ENCODE measurements around the gene PEAK3. TPM values are rescaled to one million over a fixed set of nuclear protein-coding genes. Genes with fewer than 3 reads are reported as not detected.
"Not testable (repeated sequence)": the region's sequence is repeated elsewhere in the genome, so short reads cannot be mapped to it uniquely, and the experiment has no call there.

Gene PEAK3
- total and polyA plus RNA-seq, 2 donors = 0.05 to 0.34 TPM

DNA sequence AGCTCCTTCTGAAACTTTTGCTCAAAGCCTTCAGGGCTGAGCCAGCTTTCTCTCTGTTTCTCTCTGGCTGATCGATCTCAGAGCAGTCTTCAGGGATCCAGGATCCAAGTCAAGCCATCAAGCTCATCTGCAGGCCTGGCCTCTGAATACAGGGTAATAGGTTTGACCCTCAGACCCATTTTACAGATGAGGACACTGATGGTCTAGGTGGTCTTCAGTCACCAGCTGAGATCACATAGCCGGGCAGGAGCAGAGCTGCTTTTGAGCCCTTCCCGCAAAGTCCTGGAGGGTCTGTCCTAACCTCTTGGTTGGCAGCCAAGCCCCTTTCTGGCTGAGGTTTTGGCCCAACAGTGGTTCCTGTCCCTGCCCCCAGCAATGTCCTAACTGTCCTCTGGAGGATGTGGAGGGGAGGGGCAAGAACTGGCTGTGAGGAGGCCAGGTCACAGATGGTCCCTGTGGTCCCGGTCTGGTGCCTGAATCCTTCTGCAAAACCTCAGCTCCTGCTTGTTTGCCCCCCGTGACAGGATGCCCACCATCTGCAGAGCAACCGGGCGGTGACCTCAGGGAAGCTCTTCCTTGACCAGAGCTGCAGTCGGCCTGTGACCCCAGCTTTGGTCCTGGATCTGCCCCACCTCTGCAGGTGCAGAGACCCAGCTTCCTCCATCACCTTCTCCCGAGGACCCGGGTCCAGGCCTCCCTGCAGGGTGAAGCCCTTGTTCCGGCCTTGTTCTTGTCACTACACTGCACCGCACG, 5.8 kb upstream of the PEAK3 start:
- Histone ChIP-seq H3K9me3 (ENCODE audit: control insufficient read depth in 2 of 2, insufficient read depth in 1 of 2, low read length in 1 of 2) (peaks cover 0 to 5% of the 10 kb centered on the region in 2 donors), H3K4me3 (ENCODE audit: low read length in 2 of 2) (no peak overlapping the region), H3K4me1 (ENCODE audit: control insufficient read depth in 2 of 2, insufficient read depth in 2 of 2, low read length in 2 of 2) (peaks cover 14 to 20% of the 10 kb centered on the region in 2 donors), H3K27ac (ENCODE audit: low read depth in 1 of 2, low read length in 1 of 2) (no peak overlapping the region), H3K27me3 (ENCODE audit: control insufficient read depth in 2 of 2, insufficient read depth in 1 of 2, low read length in 1 of 2) (peaks cover 45 to 88% of the 10 kb centered on the region in 2 donors), H3K36me3 (ENCODE audit: control insufficient read depth in 2 of 2, insufficient read depth in 2 of 2, low read length in 1 of 2) (no peaks in the 10 kb centered on the region)
- WGBS = 78% methylated on average over 13 of the region's 13 CpGs
- no peak for DNase-seq (ENCODE audit: low read depth in 6 of 9, low spot score in 9 of 9)

DNA sequence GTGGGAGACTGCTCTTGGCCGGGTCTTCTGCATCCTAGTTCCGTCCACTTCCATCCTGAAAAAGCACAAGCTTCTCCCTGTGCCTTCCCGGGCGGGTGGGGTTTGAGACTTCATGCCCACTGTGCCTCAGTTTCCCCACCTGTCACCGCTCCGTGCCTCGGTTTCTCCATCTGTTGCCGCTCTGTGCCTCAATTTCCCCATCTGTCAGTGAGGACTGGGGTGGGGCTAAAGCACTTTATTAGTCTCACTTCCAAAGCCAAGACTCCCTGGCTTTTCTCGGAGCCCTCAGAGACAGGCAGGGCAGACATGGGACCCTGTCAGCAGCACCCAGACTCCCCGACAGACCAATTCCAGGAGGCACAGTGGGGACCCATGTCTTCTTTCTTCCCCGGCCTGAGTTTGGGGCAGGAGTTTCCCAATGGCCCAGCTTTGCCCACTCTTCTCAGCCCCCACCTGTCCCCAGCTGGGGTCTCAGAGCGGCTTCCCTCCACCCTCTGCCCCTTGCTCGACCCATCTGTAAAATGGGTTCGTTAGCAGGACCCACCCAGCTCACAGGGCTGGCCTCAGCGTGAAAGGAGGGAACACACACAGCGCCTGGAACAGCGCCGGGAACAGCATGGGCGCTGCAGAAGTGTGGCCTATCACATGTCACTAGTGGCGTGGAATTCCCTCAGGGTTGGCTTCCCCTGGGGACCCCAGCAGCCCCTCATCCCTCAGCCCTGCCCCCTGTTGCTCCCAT, 4.6 kb upstream of the PEAK3 start:
- WGBS = 96% methylated on average over 20 of the region's 20 CpGs
- DNase-seq (ENCODE audit: low read depth in 6 of 9, low spot score in 9 of 9) = no peak
- peaks cover 14 to 31% of the 10 kb centered on the region in 2 donors for H3K4me1 ChIP-seq (ENCODE audit: control insufficient read depth in 2 of 2, insufficient read depth in 2 of 2, low read length in 2 of 2)
- no peak overlapping the region for H3K27ac ChIP-seq (ENCODE audit: low read depth in 1 of 2, low read length in 1 of 2)
- no peak overlapping the region for H3K4me3 ChIP-seq (ENCODE audit: low read length in 2 of 2)
- peaks cover 0 to 5% of the 10 kb centered on the region in 2 donors for H3K9me3 ChIP-seq (ENCODE audit: control insufficient read depth in 2 of 2, insufficient read depth in 1 of 2, low read length in 1 of 2)
- H3K36me3 ChIP-seq (ENCODE audit: control insufficient read depth in 2 of 2, insufficient read depth in 2 of 2, low read length in 1 of 2) = no peaks in the 10 kb centered on the region
- H3K27me3 ChIP-seq (ENCODE audit: control insufficient read depth in 2 of 2, insufficient read depth in 1 of 2, low read length in 1 of 2) = peaks cover 48 to 88% of the 10 kb centered on the region in 2 donors

GRCh38 chr19:2283835-2284507, 2.0 kb upstream of the PEAK3 start:
- DNase-seq (ENCODE audit: low read depth in 6 of 9, low spot score in 9 of 9) = no peak
- H3K36me3 ChIP-seq (ENCODE audit: control insufficient read depth in 2 of 2, insufficient read depth in 2 of 2, low read length in 1 of 2) = no peaks in the 10 kb centered on the region
- H3K4me3 ChIP-seq (ENCODE audit: low read length in 2 of 2) = no peak overlapping the region
- H3K27me3 ChIP-seq (ENCODE audit: control insufficient read depth in 2 of 2, insufficient read depth in 1 of 2, low read length in 1 of 2) = peaks cover 26 to 70% of the 10 kb centered on the region in 2 donors
- H3K27ac ChIP-seq (ENCODE audit: low read depth in 1 of 2, low read length in 1 of 2) = no peak overlapping the region
- peaks cover 0 to 12% of the 10 kb centered on the region in 2 donors for H3K4me1 ChIP-seq (ENCODE audit: control insufficient read depth in 2 of 2, insufficient read depth in 2 of 2, low read length in 2 of 2)
- peaks cover 0 to 2% of the 10 kb centered on the region in 2 donors for H3K9me3 ChIP-seq (ENCODE audit: control insufficient read depth in 2 of 2, insufficient read depth in 1 of 2, low read length in 1 of 2)
- WGBS = 97% methylated on average over 8 of the region's 8 CpGs

DNA sequence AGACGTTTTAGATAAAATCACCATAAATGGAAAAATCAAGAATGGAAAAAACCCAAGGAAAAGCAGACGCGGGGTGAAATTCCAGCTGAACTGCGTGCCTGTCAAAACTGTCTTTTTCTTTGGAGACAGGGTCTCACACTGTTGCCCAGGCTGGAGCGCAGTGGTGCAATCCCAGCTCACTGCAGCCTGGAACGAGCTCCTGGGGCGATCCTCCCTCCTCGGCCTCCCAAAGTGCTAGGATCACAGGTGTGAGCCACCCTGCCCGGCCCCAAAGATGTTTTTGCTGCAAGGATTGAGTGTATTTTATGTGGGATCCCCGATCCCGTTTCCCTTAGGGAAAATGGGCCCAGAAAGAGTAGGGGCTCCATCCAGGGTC, 875 bp upstream of the PEAK3 start:
- 91% methylated on average over 11 of the region's 11 CpGs for WGBS
- Histone ChIP-seq H3K4me3 (ENCODE audit: low read length in 2 of 2) (no peak overlapping the region), H3K27me3 (ENCODE audit: control insufficient read depth in 2 of 2, insufficient read depth in 1 of 2, low read length in 1 of 2) (peaks cover 19 to 59% of the 10 kb centered on the region in 2 donors), H3K9me3 (ENCODE audit: control insufficient read depth in 2 of 2, insufficient read depth in 1 of 2, low read length in 1 of 2) (peaks cover 0 to 2% of the 10 kb centered on the region in 2 donors), H3K27ac (ENCODE audit: low read depth in 1 of 2, low read length in 1 of 2) (no peak overlapping the region), H3K4me1 (ENCODE audit: control insufficient read depth in 2 of 2, insufficient read depth in 2 of 2, low read length in 2 of 2) (peaks cover 0 to 11% of the 10 kb centered on the region in 2 donors), H3K36me3 (ENCODE audit: control insufficient read depth in 2 of 2, insufficient read depth in 2 of 2, low read length in 1 of 2) (no peaks in the 10 kb centered on the region)
- no peak for DNase-seq (ENCODE audit: low read depth in 6 of 9, low spot score in 9 of 9)

DNA sequence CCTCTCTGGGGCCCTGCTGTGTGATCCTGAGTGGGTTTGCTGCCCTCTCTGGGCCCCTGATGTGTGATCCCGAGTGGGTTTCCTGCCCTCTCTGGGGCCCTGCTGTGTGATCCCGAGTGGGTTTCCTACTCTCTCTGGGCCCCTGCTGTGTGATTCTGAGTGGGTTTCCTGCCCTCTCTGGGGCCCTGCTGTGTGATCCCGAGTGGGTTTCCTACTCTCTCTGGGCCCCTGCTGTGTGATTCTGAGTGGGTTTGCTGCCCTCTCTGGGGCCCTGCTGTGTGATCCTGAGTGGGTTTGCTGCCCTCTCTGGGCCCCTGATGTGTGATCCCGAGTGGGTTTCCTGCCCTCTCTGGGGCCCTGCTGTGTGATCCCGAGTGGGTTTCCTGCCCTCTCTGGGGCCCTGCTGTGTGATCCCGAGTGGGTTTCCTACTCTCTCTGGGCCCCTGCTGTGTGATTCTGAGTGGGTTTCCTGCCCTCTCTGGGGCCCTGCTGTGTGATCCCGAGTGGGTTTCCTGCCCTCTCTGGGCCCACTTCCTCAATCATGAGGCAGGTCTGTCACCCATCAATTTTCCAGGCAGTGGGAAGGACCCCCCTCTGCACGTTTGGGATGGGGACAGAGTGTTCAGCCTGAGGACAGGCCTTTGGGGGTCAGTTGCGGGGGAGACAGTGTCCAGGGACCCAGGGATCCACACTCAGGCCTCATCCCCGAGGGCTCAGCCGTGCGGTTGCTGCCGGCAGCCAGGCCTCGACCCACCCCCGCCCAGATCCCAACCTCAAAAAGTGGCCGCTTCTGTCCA, 512 bp downstream of the PEAK3 start:
- not testable (repeated sequence) for H3K9me3 ChIP-seq (ENCODE audit: control insufficient read depth in 2 of 2, insufficient read depth in 1 of 2, low read length in 1 of 2); H3K27ac ChIP-seq (ENCODE audit: low read depth in 1 of 2, low read length in 1 of 2); H3K4me3 ChIP-seq (ENCODE audit: low read length in 2 of 2); H3K36me3 ChIP-seq (ENCODE audit: control insufficient read depth in 2 of 2, insufficient read depth in 2 of 2, low read length in 1 of 2); DNase-seq (ENCODE audit: low read depth in 6 of 9, low spot score in 9 of 9)
- Histone ChIP-seq H3K27me3 (ENCODE audit: control insufficient read depth in 2 of 2, insufficient read depth in 1 of 2, low read length in 1 of 2) (peaks cover 15 to 45% of the 10 kb centered on the region in 2 donors), H3K4me1 (ENCODE audit: control insufficient read depth in 2 of 2, insufficient read depth in 2 of 2, low read length in 2 of 2) (peaks cover 0 to 11% of the 10 kb centered on the region in 2 donors)
- 13% methylated on average over 16 of the region's 16 CpGs for WGBS

DNA sequence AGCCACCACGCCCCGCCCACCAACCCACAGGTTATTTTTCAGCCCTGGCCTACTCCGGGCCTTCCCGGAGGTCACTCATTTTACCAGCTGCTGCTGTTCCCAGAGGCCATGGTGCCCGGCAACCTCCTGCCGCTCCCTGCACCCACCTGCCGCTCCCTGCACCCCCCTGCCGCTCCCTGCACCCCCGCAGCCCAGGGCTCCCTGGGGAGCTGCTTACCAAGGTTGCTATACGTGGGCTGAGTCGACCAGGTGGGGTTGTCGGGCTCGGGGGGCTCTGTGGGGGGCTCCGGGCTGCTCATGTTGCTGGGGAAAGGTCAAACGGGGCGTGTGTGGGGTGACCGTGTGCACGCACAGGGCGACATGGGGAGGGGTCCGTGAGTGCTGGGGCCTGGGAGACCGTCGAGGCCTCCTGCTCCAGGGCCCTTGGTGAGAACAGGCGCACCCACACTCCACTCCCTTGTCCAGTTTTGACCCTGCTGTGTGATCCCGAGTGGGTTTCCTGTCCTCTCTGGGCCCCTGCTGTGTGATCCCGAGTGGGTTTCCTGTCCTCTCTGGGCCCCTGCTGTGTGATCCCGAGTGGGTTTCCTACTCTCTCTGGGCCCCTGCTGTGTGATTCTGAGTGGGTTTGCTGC, 1.2 kb downstream of the PEAK3 start:
- 89% methylated on average over 26 of the region's 26 CpGs for WGBS
- Histone ChIP-seq H3K4me1 (ENCODE audit: control insufficient read depth in 2 of 2, insufficient read depth in 2 of 2, low read length in 2 of 2) (peaks cover 0 to 11% of the 10 kb centered on the region in 2 donors), H3K4me3 (ENCODE audit: low read length in 2 of 2) (no peak overlapping the region), H3K27me3 (ENCODE audit: control insufficient read depth in 2 of 2, insufficient read depth in 1 of 2, low read length in 1 of 2) (peaks cover 15 to 38% of the 10 kb centered on the region in 2 donors), H3K9me3 (ENCODE audit: control insufficient read depth in 2 of 2, insufficient read depth in 1 of 2, low read length in 1 of 2) (no peaks in the 10 kb centered on the region), H3K27ac (ENCODE audit: low read depth in 1 of 2, low read length in 1 of 2) (no peak overlapping the region), H3K36me3 (ENCODE audit: control insufficient read depth in 2 of 2, insufficient read depth in 2 of 2, low read length in 1 of 2) (peaks cover 7 to 12% of the 10 kb centered on the region in 2 donors)
- DNase-seq (ENCODE audit: low read depth in 6 of 9, low spot score in 9 of 9) = no peak

- WGBS = 98% methylated on average over 33 of the region's 33 CpGs
- Histone ChIP-seq H3K4me1 (ENCODE audit: control insufficient read depth in 2 of 2, insufficient read depth in 2 of 2, low read length in 2 of 2) (peaks cover 4 to 21% of the 10 kb centered on the region in 2 donors), H3K36me3 (ENCODE audit: control insufficient read depth in 2 of 2, insufficient read depth in 2 of 2, low read length in 1 of 2) (peaks cover 22% of the 10 kb centered on the region in 2 donors), H3K4me3 (ENCODE audit: low read length in 2 of 2) (no peak overlapping the region), H3K27ac (ENCODE audit: low read depth in 1 of 2, low read length in 1 of 2) (no peak overlapping the region), H3K9me3 (ENCODE audit: control insufficient read depth in 2 of 2, insufficient read depth in 1 of 2, low read length in 1 of 2) (peaks cover 0 to 4% of the 10 kb centered on the region in 2 donors), H3K27me3 (ENCODE audit: control insufficient read depth in 2 of 2, insufficient read depth in 1 of 2, low read length in 1 of 2) (peaks cover 15 to 28% of the 10 kb centered on the region in 2 donors)
- DNase-seq (ENCODE audit: low read depth in 6 of 9, low spot score in 9 of 9) = no peak
These were observed 3.4 kb downstream of the PEAK3 start for GRCh38 chr19:2278459-2279158.

DNA sequence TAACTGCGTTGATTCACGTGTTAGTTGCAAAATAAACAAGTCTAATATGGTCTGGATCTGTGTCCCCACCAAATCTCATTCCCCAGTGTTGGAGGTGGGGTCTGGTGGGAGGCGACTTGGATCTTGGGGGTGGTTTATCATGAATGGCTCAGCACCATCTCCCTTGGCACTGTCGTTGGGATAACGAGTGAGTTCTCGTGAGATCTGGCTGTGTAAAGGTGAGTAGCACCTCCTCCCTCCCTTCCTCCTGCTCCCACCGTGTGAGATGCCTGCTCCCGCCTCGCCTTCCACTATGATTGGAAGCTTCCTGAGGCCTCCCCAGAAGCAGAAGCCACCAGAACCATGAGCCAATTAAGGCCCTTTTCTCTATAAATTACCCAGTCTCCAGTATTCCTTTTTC, 4.8 kb downstream of the PEAK3 start:
- Histone ChIP-seq H3K36me3 (ENCODE audit: control insufficient read depth in 2 of 2, insufficient read depth in 2 of 2, low read length in 1 of 2) (peaks cover 31 to 35% of the 10 kb centered on the region in 2 donors), H3K4me3 (ENCODE audit: low read length in 2 of 2) (no peak overlapping the region), H3K27ac (ENCODE audit: low read depth in 1 of 2, low read length in 1 of 2) (no peak overlapping the region), H3K27me3 (ENCODE audit: control insufficient read depth in 2 of 2, insufficient read depth in 1 of 2, low read length in 1 of 2) (peaks cover 6 to 13% of the 10 kb centered on the region in 2 donors), H3K4me1 (ENCODE audit: control insufficient read depth in 2 of 2, insufficient read depth in 2 of 2, low read length in 2 of 2) (peaks cover 7 to 28% of the 10 kb centered on the region in 2 donors), H3K9me3 (ENCODE audit: control insufficient read depth in 2 of 2, insufficient read depth in 1 of 2, low read length in 1 of 2) (peaks cover 0 to 4% of the 10 kb centered on the region in 2 donors)
- WGBS = 97% methylated on average over 9 of the region's 9 CpGs
- no peak for DNase-seq (ENCODE audit: low read depth in 6 of 9, low spot score in 9 of 9)
